Liver (tissue), 9 donors: ENCODE data around the gene PHF3. TPM values are rescaled to one million over a fixed set of nuclear protein-coding genes. Genes with fewer than 3 reads are reported as not detected.

ENCODE experiments used
- DNase-seq: peaks from one replicate; pipeline ENCODE4 v3.0.0-alpha.2; 2017; ENCODE audit warnings: low spot score
- H3K27ac ChIP-seq, 2 donors: one replicate each; pipeline ENCODE4 v1.7.0; 2013; ENCODE audit warnings: inconsistent platforms in 2 of 2, low read length in 2 of 2, control low read depth in 1 of 2, low read depth in 1 of 2, mild to moderate bottlenecking in 1 of 2
- H3K27me3 ChIP-seq, 4 donors: one replicate each; pipeline versions ENCODE4 v1.6.1 to v1.7.0; 2013; ENCODE audit warnings: low read length in 3 of 4, inconsistent platforms in 1 of 4, mild to moderate bottlenecking in 1 of 4, moderate library complexity in 1 of 4; ENCODE audit not compliant: control insufficient read depth in 4 of 4, insufficient read depth in 4 of 4
- H3K36me3 ChIP-seq, 4 donors: one replicate each; pipeline versions ENCODE4 v1.6.1 to v1.7.0; 2013; ENCODE audit warnings: low read length in 3 of 4, mild to moderate bottlenecking in 3 of 4, low read depth in 1 of 4, moderate library complexity in 1 of 4; ENCODE audit not compliant: control insufficient read depth in 4 of 4, insufficient read depth in 3 of 4
- H3K4me1 ChIP-seq, 4 donors: one replicate each; pipeline versions ENCODE4 v1.6.1 to v1.7.0; 2013; ENCODE audit warnings: low read length in 3 of 4, mild to moderate bottlenecking in 3 of 4, moderate library complexity in 1 of 4; ENCODE audit not compliant: control insufficient read depth in 4 of 4, insufficient read depth in 4 of 4
- H3K4me3 ChIP-seq, 3 donors: one replicate each; pipeline versions ENCODE4 v1.6.1 to v1.7.0; 2013; ENCODE audit warnings: low read length in 3 of 3, control low read depth in 1 of 3, low read depth in 1 of 3, mild to moderate bottlenecking in 1 of 3
- H3K9ac ChIP-seq, 2 donors: one replicate each; pipeline ENCODE4 v1.7.0; 2013; ENCODE audit warnings: low read length in 2 of 2, mild to moderate bottlenecking in 2 of 2, moderate library complexity in 2 of 2, control low read depth in 1 of 2, low read depth in 1 of 2
- H3K9me3 ChIP-seq, 4 donors: one replicate each; pipeline versions ENCODE4 v1.6.1 to v1.7.0; 2013; ENCODE audit warnings: low read length in 3 of 4; ENCODE audit not compliant: control insufficient read depth in 4 of 4
- ATF3 ChIP-seq: IDR thresholded peaks from 2 replicates; pipeline ENCODE4 v1.6.1; 2016; ENCODE audit warnings: antibody characterized with exemption
- CTCF ChIP-seq: fragments of 150-350 bp; IDR thresholded peaks from 2 replicates; pipeline ENCODE4 v1.5.1; 2017; ENCODE audit warnings: improper control_type of control experiment, low read depth, low read length; ENCODE audit not compliant: missing input control
- EGR1 ChIP-seq, 2 donors: IDR thresholded peaks; 2 replicates each; pipeline ENCODE4 v1.6.1; 2016 to 2018; ENCODE audit warnings: antibody characterized with exemption in 2 of 2, low read depth in 2 of 2
- FOXA1 ChIP-seq: IDR thresholded peaks from 2 replicates; pipeline ENCODE4 v1.6.1; 2016; ENCODE audit warnings: antibody characterized with exemption
- FOXA2 ChIP-seq: IDR thresholded peaks from 2 replicates; pipeline ENCODE4 v1.6.1; 2016; ENCODE audit warnings: antibody characterized with exemption
- GABPA ChIP-seq, 2 donors: IDR thresholded peaks in 1 of 2; conservative IDR thresholded peaks in 1 of 2; 2 replicates each; pipeline ENCODE4 v1.6.1; 2016; ENCODE audit warnings: antibody characterized with exemption in 2 of 2, mild to moderate bottlenecking in 1 of 2, moderate library complexity in 1 of 2
- HNF4A ChIP-seq, 2 donors: conservative IDR thresholded peaks; 2 replicates each; pipeline ENCODE4 v1.6.1; 2016; ENCODE audit warnings: antibody characterized with exemption in 2 of 2, mild to moderate bottlenecking in 2 of 2
- HNF4G ChIP-seq: IDR thresholded peaks from 2 replicates; pipeline ENCODE4 v1.6.1; 2016; ENCODE audit warnings: antibody characterized with exemption
- JUND ChIP-seq, 2 donors: IDR thresholded peaks; 2 replicates each; pipeline ENCODE4 v1.6.1; 2016; ENCODE audit warnings: antibody characterized with exemption in 2 of 2
- MAX ChIP-seq: IDR thresholded peaks from 2 replicates; pipeline ENCODE4 v1.6.1; 2016; ENCODE audit warnings: antibody characterized with exemption
- NR2F2 ChIP-seq: IDR thresholded peaks from 2 replicates; pipeline ENCODE4 v1.6.1; 2016; ENCODE audit warnings: antibody characterized with exemption
- RAD21 ChIP-seq, 2 donors: IDR thresholded peaks; 2 replicates each; pipeline ENCODE4 v1.6.1; 2016; ENCODE audit warnings: antibody characterized with exemption in 2 of 2, mild to moderate bottlenecking in 2 of 2
- REST ChIP-seq: IDR thresholded peaks from 2 replicates; pipeline ENCODE4 v1.6.1; 2016; ENCODE audit warnings: antibody characterized with exemption, mild to moderate bottlenecking
- RXRA ChIP-seq, 2 donors: IDR thresholded peaks; 2 replicates each; pipeline ENCODE4 v1.6.1; 2017 to 2018; ENCODE audit warnings: antibody characterized with exemption in 2 of 2, mild to moderate bottlenecking in 1 of 2
- SP1 ChIP-seq: IDR thresholded peaks from 2 replicates; pipeline ENCODE4 v1.6.1; 2018; ENCODE audit warnings: antibody characterized with exemption, mild to moderate bottlenecking
- TAF1 ChIP-seq: conservative IDR thresholded peaks from 2 replicates; pipeline ENCODE4 v1.6.1; 2016; ENCODE audit warnings: antibody characterized with exemption, mild to moderate bottlenecking
- YY1 ChIP-seq: IDR thresholded peaks from 2 replicates; pipeline ENCODE4 v1.6.1; 2016; ENCODE audit warnings: antibody characterized with exemption, mild to moderate bottlenecking
- ZBTB33 ChIP-seq: IDR thresholded peaks from 2 replicates; pipeline ENCODE4 v1.6.1; 2016; ENCODE audit warnings: antibody characterized with exemption
- WGBS: extraction: QIAGEN DNeasy Blood & Tissue Kit; methylation state at CpG from one replicate; pipeline ENCODE4 v1.1.7; 2013; 5-methylcytosine and 5-hydroxymethylcytosine counted together
- polyA plus RNA-seq, 2 donors: library from polyadenylated mRNA; stranded (reverse) in 1 of 2; unstranded in 1 of 2; fragments of 200-250 nt in 1 of 2; fragments of >200 nt in 1 of 2; fragmentation: Nextera tagmentation in 1 of 2; extraction: Ambion mirVana in 1 of 2; gene quantifications; one replicate each; pipeline versions ENCODE4 v1.2.1 to v1.2.3, GENCODE V29; 2013 to 2015
- total RNA-seq, 2 donors: library from RNA; depleted of rRNA; stranded (reverse); fragments of >200 nt; gene quantifications; one replicate each; pipeline ENCODE4 v1.2.3, GENCODE V29; 2014
- donor health status: healthy.
- donor health status: healthy.
- donor health status: healthy.
- donor health status: healthy.
- donor health status: healthy.

The PHF3 gene
- total and polyA plus RNA-seq, 4 donors = 7.7 to 38.9 (median 25.1) TPM

GRCh38 chr6:63610944-63611343, 24.7 kb upstream of the PHF3 start:
- WGBS = 88% methylated on average over 1 of the region's 1 CpG
- H3K36me3 ChIP-seq = no peaks in the 10 kb centered on the region
- no peak overlapping the region for H3K9ac ChIP-seq
- no peaks in the 10 kb centered on the region for H3K9me3 ChIP-seq
- H3K4me1 ChIP-seq = no peaks in the 10 kb centered on the region
- no peaks in the 10 kb centered on the region for H3K27me3 ChIP-seq
- no peak overlapping the region for H3K27ac ChIP-seq
- no peak for TF ChIP-seq HNF4A (conservative IDR thresholded peaks at IDR 0.05)
- TF ChIP-seq REST = no peak
- no peak for TF ChIP-seq HNF4G
- no peak for TF ChIP-seq RXRA (IDR thresholded peaks at IDR 0.05)
- no peak for TF ChIP-seq RAD21 (IDR thresholded peaks at IDR 0.05)
- TF ChIP-seq FOXA1 = no peak
- no peak for TF ChIP-seq ZBTB33
- no peak for DNase-seq
- no peak overlapping the region for H3K4me3 ChIP-seq

GRCh38 chr6:63611560-63611959, 24.0 kb upstream of the PHF3 start:
- Histone ChIP-seq H3K36me3 (no peaks in the 10 kb centered on the region), H3K9me3 (no peaks in the 10 kb centered on the region), H3K4me3 (no peak overlapping the region), H3K27me3 (no peaks in the 10 kb centered on the region), H3K27ac (no peak overlapping the region), H3K9ac (no peak overlapping the region), H3K4me1 (no peaks in the 10 kb centered on the region)
- 99% methylated on average over 1 of the region's 1 CpG for WGBS
- no peak for DNase-seq
- TF ChIP-seq HNF4A (conservative IDR thresholded peaks at IDR 0.05) = no peak
- TF ChIP-seq HNF4G = no peak
- no peak for TF ChIP-seq ZBTB33
- no peak for TF ChIP-seq TAF1
- TF ChIP-seq NR2F2 = no peak
- TF ChIP-seq EGR1 (IDR thresholded peaks at IDR 0.05; ENCODE audit: low read depth in 2 of 2) = no peak
- no peak for TF ChIP-seq SP1
- TF ChIP-seq REST = no peak
- no peak for TF ChIP-seq MAX
- no peak for TF ChIP-seq RXRA (IDR thresholded peaks at IDR 0.05)
- TF ChIP-seq CTCF = no peak
- no peak for TF ChIP-seq JUND (IDR thresholded peaks at IDR 0.05)
- no peak for TF ChIP-seq RAD21 (IDR thresholded peaks at IDR 0.05)
- TF ChIP-seq YY1 = no peak
- no peak for TF ChIP-seq FOXA2
- no peak for TF ChIP-seq FOXA1
- no peak for TF ChIP-seq ATF3
- no peak for TF ChIP-seq GABPA (IDR thresholded peaks at IDR 0.05 in 1 of 2, conservative IDR thresholded peaks at IDR 0.05 in 1 of 2)
